T follicular helper cell (primary cell): ENCODE measurements around the gene CA5A.
"Not testable (repeated sequence)": the region's sequence is repeated elsewhere in the genome, so short reads cannot be mapped to it uniquely, and the experiment has no call there.

Experiments used
- DNase-seq: peaks from one replicate; pipeline ENCODE4 v3.0.0-alpha.2; 2020; ENCODE audit warnings: low read depth

The CA5A gene

GRCh38 chr16:87924041-87924810 lies 12.1 kb downstream of the CA5A start:
- no peak for DNase-seq

DNA sequence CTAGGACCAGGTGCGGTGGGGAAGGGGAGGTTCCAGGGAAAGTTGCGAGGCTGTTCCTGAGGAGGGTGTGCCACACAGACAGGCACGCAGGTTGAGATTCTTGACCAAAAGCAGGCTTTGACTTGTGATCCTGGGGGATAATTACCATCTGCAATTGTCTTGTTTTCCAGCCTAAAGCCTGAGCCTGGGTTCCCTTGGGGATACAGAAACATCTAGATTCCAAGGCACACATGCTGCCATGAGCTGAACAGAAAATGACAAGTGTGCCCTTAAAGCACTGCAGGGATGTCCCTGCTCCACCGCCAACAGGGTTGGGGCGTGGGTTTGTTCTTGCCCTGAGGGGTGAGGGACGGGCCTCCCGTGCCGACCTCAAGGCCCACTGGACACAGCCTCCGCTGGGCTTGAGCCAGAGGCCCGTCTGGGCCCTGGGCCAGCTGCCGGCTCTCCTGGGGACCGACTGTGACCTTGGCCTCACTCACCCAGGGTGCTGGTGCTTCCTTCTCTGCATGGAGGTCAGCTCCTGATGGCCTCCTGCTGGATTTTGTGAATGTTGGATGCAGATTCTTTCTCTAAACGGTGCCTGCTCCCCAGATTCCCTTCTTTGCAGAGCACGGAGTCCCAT lies 14.0 kb downstream of the CA5A start:
- no peak for DNase-seq

GRCh38 chr16:87921236-87921773 lies 15.0 kb downstream of the CA5A start:
- DNase-seq: no peak

DNA sequence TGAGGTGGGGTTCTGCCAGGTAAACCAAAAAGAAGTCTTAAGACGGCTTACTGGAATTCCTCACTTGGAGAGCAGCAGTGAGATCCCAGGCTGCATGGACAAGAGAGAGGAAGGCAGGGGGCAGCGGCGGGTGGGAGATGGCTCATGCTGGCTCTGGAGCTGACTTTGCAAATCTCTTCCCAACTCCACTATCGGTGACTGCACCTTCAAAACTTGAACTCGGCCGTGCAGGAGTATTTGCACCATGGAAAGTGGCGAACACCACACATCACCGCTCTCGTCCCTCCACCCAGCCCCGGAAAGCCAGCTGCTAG lies 16.7 kb downstream of the CA5A start:
- DNase-seq: no peak

- DNase-seq: no peak
These were observed 17.3 kb downstream of the CA5A start for GRCh38 chr16:87918866-87919680.

- DNase-seq: no peak
These were observed 18.0 kb downstream of the CA5A start for GRCh38 chr16:87918338-87918737.

DNA sequence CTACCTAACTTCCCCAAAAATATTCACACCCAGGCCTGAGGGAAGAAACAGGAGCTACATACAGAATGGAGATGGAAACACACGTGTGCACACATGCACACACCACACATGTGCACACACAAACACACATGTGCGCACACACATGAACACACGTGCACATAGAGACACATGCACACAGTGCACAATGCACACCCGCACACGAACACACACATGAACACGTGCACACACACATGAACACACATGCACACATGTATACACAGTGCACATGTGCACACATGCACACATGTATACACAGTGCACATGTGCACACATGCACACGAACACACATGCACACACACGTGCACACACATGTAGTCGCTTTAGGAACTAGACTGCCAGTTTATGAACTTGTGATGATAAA lies 18.8 kb downstream of the CA5A start:
- no peak for DNase-seq

GRCh38 chr16:87914812-87915211 lies 21.5 kb downstream of the CA5A start:
- no peak for DNase-seq

DNA sequence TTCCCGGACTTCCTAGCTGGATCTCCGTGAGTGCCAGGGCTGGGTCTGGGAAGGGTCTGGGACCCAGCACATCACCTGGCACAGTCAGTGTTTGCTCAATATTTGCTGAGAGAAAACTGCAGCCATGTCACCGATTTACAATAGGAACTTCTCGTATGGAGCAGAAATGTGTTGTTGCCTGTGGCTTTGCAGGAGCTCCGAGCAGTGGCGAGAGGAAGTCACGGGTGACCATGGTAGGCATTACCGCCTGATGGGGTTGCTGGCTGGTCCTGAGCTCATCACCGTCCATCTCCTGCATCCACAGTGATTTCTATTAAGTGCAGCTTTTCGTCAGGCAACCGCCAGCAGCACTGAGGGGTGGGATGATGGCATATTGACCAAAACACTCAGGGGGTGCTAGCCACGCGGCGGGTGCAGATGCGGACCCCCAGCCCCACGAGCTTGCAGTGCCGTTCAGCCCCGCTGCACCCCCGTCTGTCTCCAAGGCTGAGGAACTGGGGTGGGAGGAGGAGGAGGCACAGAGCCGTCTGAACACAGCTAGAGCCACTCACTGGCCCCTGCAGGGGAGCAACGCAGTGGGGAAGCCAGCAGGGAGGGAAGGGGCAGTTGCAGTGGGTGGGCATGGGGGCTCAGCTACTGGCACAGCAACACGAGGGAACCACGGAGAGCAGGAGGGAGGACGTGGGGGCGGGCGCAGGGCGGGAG lies 22.2 kb downstream of the CA5A start:
- DNase-seq: not testable (repeated sequence)

GRCh38 chr16:87912691-87913090 lies 23.6 kb downstream of the CA5A start:
- not testable (repeated sequence) for DNase-seq

- not testable (repeated sequence) for DNase-seq
These were observed 25.1 kb downstream of the CA5A start for GRCh38 chr16:87911106-87911763.

DNA sequence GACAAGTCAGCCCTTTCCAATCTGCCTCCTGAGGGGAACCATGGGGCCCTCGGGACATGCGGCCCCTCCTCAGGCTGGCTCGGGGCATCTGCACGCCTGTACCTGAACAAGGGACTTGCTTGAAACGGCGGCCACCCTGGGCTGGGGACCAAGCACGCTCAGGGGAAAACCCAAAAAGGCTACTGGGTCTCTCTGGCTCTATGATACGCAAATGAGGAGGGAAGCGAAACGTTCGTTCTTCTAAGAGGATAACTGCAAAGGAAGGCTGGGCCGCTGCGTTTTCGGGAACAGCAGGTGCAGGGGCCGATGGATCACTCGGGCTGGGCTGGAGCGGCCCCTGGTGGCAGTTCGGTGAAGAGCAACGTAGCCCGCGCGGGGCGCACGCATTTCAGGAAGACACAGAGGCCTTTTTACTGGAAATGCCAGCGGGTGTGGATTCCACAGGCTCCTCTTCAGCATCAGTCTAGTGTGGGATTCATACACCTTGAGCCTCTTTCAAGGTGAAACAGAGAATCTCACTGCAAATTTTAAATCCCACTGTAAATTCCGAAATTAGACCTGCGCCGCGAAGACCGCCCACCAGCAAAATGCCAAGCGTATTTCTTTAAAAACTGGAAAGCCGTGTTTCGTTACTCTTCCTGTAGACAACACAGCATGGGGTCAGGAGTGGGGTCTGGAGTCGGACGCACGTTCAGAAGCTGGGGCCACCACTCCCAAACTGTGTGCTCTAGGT lies 27.0 kb downstream of the CA5A start:
- peak; percentile 67 for DNase-seq

- DNase-seq: not testable (repeated sequence)
These were observed 28.2 kb downstream of the CA5A start for GRCh38 chr16:87908101-87908500.

DNA sequence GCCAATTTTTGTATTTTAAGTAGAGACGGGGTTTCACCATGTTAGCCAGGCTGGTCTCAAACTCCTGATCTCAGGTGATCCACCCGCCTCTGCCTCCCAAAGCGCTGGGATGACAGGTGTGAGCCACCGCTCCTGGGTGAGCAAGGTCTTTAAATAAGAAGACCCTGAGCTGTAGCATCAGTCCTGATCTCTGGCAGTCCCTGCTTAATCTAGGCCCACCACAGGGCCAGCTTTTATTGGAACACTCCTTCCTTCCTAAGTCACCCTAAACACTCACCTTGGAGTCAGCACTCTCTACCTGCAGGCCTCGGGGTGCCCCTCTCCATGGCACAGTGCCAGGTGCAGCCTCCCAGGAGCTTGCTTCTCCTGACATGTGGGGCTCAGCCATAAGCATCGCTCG lies 30.8 kb downstream of the CA5A start:
- DNase-seq: not testable (repeated sequence)

DNA sequence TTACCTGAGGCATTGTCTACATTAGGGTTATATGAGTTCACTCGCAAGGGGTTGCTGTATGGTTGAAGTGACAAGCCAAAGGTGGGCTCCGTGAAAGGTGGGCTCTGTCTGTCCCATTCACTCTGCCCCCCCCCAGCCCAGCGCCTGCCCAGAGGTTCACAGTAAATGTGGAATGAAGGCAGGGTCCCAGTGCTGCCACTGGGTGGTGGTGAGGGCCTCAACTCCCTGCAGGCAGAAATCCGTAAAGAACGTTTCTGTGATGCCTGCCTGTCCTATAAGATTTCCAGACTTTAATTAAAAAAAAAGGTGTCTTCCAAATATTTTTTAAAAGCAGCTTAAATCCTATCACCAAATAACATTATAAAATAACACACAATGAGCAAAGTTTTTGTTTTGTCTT lies 31.4 kb downstream of the CA5A start:
- not testable (repeated sequence) for DNase-seq

DNA sequence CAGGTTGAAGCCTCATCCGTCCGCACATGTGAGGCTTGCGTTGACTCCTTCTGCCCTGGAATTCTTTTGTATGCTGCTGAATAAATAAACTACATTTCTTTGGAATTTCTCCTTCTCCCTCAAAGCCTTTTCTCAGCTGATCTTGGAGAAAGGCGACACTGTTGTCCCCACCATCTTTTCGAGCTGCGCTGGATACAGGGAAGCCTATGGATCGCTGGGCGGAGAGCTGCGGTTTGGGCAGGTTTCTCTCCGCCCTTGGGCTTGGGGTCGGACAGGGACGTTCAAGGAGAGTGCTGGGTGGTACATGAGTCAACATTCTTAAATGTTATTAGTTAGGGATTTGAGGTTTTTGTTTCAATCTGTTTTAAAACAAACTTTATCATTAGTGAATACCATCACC lies 35.8 kb downstream of the CA5A start:
- not testable (repeated sequence) for DNase-seq

- DNase-seq: peak; percentile 12
These were observed 38.5 kb downstream of the CA5A start for GRCh38 chr16:87897521-87898505.

GRCh38 chr16:87896924-87897520 lies 39.3 kb downstream of the CA5A start:
- not testable (repeated sequence) for DNase-seq
